KMS-11 (cell line): ENCODE measurements around the gene FBXO17.

Experiments
- H2AFZ ChIP-seq: fragments of 200-600 bp; sonication (generic); 2 replicates; pipeline ENCODE4 v1.6.1; 2016; ENCODE audit warnings: antibody characterized with exemption, mixed run types, low read depth
- H3K27ac ChIP-seq: fragments of 200-600 bp; sonication (generic); 2 replicates; pipeline ENCODE4 v1.6.1; 2016; ENCODE audit warnings: mild to moderate bottlenecking, mixed run types
- H3K27me3 ChIP-seq: fragments of 200-600 bp; sonication (generic); 2 replicates; pipeline ENCODE4 v1.6.1; 2017; ENCODE audit warnings: mild to moderate bottlenecking, low read depth, mixed run types, moderate library complexity; ENCODE audit not compliant: insufficient read depth
- H3K36me3 ChIP-seq: fragments of 200-600 bp; sonication (generic); 2 replicates; pipeline ENCODE4 v1.6.1; 2017; ENCODE audit warnings: mild to moderate bottlenecking, mixed run types; ENCODE audit not compliant: insufficient read depth
- H3K4me1 ChIP-seq: fragments of 200-600 bp; sonication (generic); 2 replicates; pipeline ENCODE4 v1.6.1; 2016; ENCODE audit warnings: mild to moderate bottlenecking, low read depth, mixed run types; ENCODE audit not compliant: poor library complexity, severe bottlenecking
- H3K4me2 ChIP-seq: fragments of 200-600 bp; sonication (generic); 2 replicates; pipeline ENCODE4 v1.7.0; 2016; ENCODE audit warnings: mild to moderate bottlenecking, mixed run types
- H3K4me3 ChIP-seq: fragments of 200-600 bp; sonication (generic); IDR thresholded peaks from 2 replicates; pipeline ENCODE4 v1.6.1; 2017; ENCODE audit warnings: low read depth, low read length, mixed read lengths; ENCODE audit not compliant: insufficient read depth
- H3K79me2 ChIP-seq: fragments of 200-600 bp; sonication (generic); 2 replicates; pipeline ENCODE4 v1.6.1; 2016; ENCODE audit warnings: low read depth, mixed run types; ENCODE audit not compliant: insufficient read depth
- H3K9ac ChIP-seq: fragments of 200-600 bp; sonication (generic); 2 replicates; pipeline ENCODE4 v1.6.1; 2016; ENCODE audit warnings: mild to moderate bottlenecking, mixed run types
- H4K20me1 ChIP-seq: fragments of 200-600 bp; sonication (generic); 2 replicates; pipeline ENCODE4 v1.6.1; 2016; ENCODE audit warnings: mild to moderate bottlenecking, mixed run types; ENCODE audit not compliant: insufficient read depth
- TF ChIP-seq, protein P1 (sequence below): fragments of 200-600 bp; sonication (generic); conservative IDR thresholded peaks from 2 replicates; pipeline ENCODE4 v1.6.1; 2017; ENCODE audit warnings: low read depth, mild to moderate bottlenecking, antibody characterized with exemption, low read length, moderate library complexity, mixed read lengths

Gene FBXO17

DNA sequence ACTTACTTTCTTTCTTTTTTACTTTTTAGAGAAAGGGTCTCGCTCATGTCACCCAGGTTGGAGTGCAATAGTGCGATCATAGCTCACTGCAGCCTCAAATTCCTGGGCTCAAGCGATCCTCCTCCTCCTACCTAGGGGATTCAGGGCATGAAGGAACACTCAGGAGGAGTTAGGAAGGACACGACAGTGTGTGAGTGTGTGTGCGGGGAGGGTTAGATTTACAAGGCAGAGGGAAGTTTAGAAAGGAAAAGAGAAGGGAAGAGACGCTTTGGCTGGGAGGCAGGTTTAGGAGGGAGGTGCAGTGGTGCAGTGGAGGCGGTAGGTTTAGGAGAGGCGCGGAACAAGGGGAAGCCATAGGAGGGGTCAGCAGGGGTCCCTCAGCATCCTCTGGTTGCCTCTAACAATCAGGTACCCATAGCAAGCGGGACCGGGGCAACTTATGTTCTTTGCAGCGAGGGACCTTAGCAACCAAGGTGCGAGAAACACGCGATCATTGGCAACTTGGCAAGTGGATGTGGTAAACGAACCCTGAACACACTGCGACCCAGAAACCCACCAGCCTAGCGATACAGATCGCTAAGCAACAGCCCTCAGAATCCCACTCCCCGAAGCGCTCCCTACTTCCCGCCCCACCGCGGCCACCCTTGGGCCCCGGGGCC, 76.6 kb downstream of the FBXO17 start:
- Histone ChIP-seq H3K36me3 (no peaks in the 10 kb centered on the region), H3K27ac (peak overlapping the region; percentile 35; the same call in 1 of the 2 replicates), H3K4me3 (no peak overlapping the region), H3K4me2 (peak overlapping the region; percentile 96), H3K79me2 (peaks cover 16% of the 10 kb centered on the region; the same call in 1 of the 2 replicates), H4K20me1 (no peaks in the 10 kb centered on the region), H3K27me3 (no peaks in the 10 kb centered on the region), H3K9ac (peak overlapping the region; percentile 71), H3K4me1 (peaks cover 23% of the 10 kb centered on the region), H2AFZ (peak overlapping the region; percentile 93)
- TF ChIP-seq, protein P1, sequence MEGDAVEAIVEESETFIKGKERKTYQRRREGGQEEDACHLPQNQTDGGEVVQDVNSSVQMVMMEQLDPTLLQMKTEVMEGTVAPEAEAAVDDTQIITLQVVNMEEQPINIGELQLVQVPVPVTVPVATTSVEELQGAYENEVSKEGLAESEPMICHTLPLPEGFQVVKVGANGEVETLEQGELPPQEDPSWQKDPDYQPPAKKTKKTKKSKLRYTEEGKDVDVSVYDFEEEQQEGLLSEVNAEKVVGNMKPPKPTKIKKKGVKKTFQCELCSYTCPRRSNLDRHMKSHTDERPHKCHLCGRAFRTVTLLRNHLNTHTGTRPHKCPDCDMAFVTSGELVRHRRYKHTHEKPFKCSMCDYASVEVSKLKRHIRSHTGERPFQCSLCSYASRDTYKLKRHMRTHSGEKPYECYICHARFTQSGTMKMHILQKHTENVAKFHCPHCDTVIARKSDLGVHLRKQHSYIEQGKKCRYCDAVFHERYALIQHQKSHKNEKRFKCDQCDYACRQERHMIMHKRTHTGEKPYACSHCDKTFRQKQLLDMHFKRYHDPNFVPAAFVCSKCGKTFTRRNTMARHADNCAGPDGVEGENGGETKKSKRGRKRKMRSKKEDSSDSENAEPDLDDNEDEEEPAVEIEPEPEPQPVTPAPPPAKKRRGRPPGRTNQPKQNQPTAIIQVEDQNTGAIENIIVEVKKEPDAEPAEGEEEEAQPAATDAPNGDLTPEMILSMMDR = no peak

DNA sequence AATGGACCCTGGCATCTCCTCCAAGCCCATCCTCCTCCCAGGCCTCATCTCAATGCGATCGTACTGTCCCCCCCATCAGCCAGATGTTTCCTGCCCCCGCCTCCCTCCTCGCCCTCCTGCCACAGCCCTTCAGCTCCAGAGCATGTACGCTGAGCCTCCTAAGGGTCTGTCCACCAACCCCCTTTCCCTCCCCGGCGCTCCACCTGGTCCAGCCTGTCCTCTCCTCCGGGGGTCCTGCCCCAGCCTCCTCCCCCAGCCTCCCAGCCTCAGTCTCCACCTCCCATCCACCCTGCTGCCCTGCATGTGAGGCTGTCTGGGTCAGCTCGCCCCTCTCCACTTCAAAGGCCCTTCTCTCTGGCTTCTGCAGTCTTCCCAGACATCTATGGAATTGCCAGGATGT, 80.6 kb downstream of the FBXO17 start:
- Histone ChIP-seq H3K79me2 (no peaks in the 10 kb centered on the region), H3K27ac (no peak overlapping the region), H3K4me2 (no peak overlapping the region), H3K27me3 (no peaks in the 10 kb centered on the region), H2AFZ (no peak overlapping the region), H3K4me1 (peaks cover 11% of the 10 kb centered on the region), H3K9ac (no peak overlapping the region), H4K20me1 (no peaks in the 10 kb centered on the region), H3K36me3 (no peaks in the 10 kb centered on the region), H3K4me3 (no peak overlapping the region)
- TF ChIP-seq, protein P1 = no peak

DNA sequence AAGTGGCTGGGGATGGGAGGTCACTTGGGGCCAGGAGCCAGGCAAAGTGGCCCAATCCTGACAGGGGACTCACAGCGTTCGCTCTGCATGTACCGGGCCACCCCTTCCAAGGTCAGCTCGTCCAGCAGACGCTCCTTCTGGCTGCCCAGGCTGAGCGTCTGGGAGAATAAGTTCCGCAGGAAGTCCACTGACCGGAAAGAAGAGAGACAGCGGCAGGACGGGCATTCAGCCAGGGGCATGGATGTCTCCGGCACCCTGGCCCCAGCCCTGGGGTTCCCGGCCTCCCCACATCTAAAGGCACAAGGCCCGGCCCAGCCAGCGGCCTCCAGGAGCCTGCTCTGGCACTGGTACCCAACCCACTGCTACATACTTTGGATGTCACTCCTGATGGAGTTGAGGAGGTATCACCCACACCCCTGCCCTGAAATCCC, 82.2 kb downstream of the FBXO17 start:
- H3K36me3 ChIP-seq = no peaks in the 10 kb centered on the region
- TF ChIP-seq, protein P1 = no peak
- H4K20me1 ChIP-seq = no peaks in the 10 kb centered on the region
- H3K27ac ChIP-seq = no peak overlapping the region
- peaks cover 6% of the 10 kb centered on the region for H3K4me1 ChIP-seq
- no peak overlapping the region for H3K4me3 ChIP-seq
- no peak overlapping the region for H3K4me2 ChIP-seq
- H3K27me3 ChIP-seq = no peaks in the 10 kb centered on the region
- no peak overlapping the region for H3K9ac ChIP-seq
- H3K79me2 ChIP-seq = no peaks in the 10 kb centered on the region
- no peak overlapping the region for H2AFZ ChIP-seq

DNA sequence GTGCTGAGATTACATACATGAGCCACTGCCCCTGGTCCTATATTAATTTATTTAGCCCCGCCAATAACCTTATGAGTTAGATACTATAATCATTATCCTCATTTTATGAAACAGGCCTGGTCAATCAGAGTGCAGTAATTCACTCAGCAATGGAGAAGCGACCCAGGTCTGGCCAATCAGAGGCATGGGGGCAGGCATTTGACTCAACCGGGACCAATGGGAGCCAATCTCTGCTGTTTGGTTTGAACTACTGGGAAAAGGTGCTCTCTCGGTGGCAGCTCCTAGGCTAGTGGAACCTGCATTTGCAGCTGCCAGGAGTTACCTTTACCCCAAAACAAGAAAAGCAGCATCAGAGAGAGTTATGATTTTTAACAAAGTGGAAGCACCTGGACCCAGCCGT, 82.7 kb downstream of the FBXO17 start:
- H3K27ac ChIP-seq = no peak overlapping the region
- H3K27me3 ChIP-seq = no peaks in the 10 kb centered on the region
- H3K4me2 ChIP-seq = no peak overlapping the region

More for the DNA sequence above, 82.7 kb downstream of the FBXO17 start:
- H3K36me3 ChIP-seq = no peaks in the 10 kb centered on the region
- TF ChIP-seq, protein P1 = no peak
- no peaks in the 10 kb centered on the region for H3K79me2 ChIP-seq
- no peak overlapping the region for H3K9ac ChIP-seq
- H3K4me1 ChIP-seq = peaks cover under 1% of the 10 kb centered on the region
- no peaks in the 10 kb centered on the region for H4K20me1 ChIP-seq
- no peak overlapping the region for H2AFZ ChIP-seq
- H3K4me3 ChIP-seq = no peak overlapping the region
